ENCODE measurements around the gene TRHDE.

Gene TRHDE

DNA sequence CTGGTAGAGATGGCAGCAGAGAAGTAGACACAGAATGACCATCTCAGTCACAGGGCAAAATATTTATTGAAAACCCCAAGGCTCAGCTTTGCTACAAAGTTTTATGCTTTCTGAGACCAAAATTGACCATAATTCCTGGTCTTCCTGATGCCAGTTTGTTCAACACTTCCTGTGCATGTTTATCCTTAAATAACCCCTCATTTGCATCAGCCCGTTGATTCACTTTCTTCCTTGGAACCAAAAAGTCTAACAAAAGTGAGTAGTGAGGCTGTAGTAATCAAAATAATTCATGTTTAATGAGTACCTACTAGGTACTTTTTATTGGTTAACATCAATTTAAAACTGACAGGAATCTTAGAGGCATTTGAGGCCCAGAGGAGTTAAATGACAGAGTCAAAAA, 51.7 kb downstream of the TRHDE start:
- DNase-seq = no peak

DNA sequence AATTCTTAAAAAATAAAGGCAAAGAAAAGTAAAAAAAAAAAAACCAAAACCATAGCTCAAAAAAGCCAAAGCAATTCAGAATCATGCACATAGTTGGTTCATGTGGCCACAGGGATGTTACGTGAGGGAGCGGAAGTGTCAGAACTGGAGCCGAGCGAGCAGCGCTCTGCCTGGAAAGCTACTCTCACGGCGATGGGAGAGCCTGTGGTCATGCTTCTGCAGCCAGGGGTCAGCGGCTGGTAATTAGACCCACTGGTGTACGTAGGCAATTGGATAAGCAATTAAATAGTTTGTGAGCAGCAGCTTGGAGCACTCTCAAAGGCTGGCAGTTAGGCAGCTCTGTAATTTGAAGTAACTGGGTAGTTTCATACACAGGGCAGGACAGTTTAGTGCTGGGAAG, 58.1 kb downstream of the TRHDE start:
- DNase-seq = no peak

DNA sequence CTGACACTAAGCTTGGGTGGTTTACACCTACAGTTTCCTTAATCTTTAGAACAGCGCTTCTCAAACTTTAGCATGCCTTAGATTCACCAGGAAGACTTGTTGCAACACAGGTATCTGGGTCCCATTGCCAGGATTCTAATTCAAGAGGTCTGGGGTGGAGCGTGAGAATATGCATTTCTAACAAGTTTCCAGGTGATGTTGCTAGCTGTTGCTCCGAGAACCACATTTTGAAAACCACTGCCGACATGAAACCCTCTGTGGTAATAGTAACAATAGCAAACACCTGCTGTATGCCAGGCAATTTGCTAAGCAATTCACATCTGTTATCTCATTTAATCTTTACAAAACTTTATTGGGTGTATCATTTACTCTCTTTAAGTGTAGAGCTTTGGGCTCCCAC, 58.6 kb downstream of the TRHDE start:
- DNase-seq = no peak

DNA sequence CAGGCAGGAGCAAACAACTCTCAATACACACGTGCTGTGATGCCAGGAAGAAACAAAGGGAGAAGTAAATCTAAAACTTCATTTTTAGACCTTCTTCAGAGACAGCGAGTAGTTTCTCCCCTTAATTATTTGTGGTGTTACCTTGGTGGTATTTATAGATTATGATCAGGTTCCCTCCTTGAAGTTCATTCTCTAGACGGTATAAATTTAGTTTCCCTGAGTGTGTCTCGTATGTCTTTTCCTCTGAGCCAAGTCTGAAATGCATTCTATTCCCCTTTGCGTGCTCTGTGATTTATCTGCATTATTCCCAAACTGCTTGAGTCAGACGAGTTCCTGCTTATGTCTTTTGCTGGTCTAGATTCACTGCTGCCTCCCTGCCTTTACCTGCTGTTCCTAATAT, 65.2 kb downstream of the TRHDE start:
- DNase-seq = no peak

DNA sequence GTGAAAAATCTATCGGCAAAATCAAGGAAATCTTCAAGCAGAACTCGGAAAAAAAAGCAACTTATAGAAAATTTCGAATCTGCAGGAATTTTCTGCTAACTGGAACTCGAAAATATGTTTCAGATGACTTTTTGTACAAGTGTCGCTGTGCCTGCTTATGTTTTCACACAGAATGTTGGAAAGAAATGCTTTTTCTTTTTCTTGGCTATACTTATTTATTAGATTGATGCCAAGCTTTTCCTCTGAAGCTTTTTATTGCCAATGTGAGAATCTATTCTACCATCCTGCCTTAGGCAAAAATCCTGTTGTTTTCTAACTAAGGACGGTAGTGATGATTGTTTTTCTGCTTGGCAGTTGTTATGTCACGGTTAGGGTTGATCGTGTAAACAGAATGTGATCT, 65.8 kb downstream of the TRHDE start:
- DNase-seq = no peak

DNA sequence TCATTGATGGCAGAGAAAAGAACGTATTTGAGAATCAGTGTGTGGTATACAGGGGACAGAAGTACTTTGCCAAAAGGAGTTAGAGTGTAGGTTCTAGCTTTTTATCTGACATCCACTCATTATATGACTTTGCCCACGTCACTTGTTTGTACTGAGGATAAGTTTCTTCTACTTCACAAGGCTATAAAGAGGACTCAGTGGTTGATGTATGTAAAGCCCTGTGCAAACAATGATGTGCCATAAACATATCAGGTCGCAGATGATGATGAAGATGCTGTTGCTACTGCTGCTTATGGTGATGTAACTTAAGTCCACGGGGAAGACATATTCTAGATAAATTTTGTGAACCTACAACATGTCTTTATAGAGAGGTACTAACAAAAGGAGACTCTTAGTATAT, 66.3 kb downstream of the TRHDE start:
- no peak for DNase-seq

DNA sequence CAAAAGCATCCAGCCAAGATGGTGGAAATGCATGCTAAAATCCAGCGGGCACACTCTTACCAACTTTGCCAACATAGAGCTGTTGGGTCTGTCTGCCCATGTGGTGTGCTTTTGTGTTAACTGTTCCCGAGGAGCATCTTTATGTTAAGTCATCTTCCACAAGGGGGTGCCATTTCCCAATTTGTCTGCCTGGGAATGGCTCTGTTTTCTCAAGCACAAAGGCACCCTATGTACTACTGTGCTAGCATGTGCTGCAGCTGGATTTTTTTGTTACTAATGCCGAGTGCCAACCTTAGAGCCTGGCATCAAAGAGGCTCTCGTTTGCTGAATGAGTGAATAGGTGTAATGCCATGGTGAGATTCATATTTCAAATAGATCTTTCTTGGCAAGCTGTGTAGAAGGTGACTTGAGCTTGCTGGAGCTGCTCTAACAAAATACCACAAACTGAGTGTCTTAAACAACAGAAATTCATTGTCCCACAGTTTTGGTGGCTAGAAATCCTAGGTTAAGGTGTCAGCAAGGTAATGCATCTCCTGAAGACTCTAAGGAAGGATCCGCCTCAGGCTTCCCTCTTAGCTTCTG, 74.3 kb downstream of the TRHDE start:
- DNase-seq = peak; percentile 55

DNA sequence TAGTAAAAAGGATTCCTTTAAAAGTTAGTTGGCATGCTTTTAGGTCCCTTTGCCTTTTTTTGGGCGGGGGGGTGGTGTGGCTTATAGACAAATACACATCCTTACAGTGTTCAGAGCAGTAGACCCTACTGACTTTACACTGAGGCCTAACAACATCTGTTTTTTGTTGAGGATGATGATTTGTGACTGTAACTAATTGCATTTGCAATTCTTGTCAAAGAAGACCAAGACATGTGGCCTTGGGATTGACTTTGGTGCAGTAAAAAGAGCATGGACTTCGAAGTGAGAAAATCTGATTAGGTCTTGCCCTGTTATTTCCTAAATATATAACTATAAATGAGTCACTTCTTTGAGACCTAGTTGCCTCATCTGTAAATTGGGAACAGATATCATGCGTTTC, 77.3 kb downstream of the TRHDE start:
- DNase-seq = no peak

DNA sequence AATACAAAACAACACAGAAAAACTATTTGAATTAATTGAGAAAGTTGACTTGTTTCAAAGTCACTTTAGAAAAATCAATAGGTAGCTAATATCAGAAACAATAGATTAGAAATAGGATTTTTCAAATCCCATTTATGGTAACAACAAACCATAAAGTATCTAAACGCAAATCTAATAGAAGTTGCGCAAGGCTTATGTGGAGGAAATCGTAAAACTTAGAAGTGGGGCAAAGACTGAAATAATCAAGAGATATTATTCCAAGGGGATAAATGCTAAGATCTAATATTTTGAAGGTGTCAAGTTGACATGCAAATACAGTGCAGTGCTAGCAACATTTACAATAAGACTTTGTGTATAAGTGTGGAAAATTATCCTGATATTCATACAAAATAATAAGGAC, 87.2 kb downstream of the TRHDE start:
- no peak for DNase-seq

DNA sequence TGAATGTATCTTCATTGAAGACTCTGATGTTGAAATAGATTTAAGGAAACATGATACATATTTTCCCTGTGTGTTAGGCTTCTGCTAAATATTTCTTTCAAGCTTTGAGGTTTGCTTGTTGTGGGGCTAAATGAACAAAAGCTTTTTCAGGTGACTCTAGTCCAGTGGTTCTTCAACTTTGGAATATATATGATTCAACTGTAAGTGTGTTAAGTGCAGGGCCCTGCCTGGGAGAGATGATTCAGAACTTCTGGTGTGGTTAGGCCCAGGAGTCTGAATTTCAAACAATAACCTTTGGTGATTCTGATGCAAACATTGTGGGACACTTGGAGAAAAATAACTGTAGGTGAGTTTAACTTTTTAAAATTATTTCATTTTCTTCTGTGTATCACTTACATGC, 93.0 kb downstream of the TRHDE start:
- DNase-seq = no peak

DNA sequence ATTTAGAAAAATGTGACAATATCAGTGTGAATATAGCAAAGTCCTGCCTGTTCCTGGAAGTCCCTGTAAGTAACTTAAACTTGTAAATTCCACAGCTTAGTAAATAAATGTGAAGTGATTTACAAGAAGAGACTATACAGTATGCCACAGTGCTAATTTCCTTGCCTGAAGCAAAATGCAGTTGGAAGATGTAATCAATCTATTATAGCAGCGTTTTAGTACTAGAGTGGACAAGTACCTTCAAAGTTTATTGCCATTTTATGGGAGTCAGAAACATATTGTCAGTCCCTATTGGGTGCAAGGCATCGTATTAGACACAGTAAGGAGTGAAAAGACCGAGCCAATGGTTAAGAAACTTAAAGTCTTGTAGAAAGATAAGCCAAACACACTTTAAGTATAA, 94.1 kb downstream of the TRHDE start:
- DNase-seq = no peak

DNA sequence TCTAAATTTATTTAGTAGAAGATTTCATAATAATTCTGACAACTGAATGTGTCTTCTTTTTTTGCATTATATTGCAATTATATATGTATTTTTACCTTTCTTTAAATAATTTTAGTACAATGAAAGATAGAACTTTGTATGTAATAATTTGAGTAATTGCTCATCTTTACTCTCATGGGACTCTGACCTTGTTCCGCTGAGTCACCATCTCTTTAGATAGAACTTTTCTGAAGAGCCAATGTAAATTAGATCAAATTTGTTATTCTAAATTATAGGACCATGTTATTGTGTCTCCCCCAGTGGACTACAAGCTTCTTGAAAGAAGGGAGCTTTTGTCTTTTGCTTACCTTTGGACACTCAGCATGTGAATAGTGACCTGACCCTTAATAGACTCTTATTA, 96.1 kb downstream of the TRHDE start:
- no peak for DNase-seq

DNA sequence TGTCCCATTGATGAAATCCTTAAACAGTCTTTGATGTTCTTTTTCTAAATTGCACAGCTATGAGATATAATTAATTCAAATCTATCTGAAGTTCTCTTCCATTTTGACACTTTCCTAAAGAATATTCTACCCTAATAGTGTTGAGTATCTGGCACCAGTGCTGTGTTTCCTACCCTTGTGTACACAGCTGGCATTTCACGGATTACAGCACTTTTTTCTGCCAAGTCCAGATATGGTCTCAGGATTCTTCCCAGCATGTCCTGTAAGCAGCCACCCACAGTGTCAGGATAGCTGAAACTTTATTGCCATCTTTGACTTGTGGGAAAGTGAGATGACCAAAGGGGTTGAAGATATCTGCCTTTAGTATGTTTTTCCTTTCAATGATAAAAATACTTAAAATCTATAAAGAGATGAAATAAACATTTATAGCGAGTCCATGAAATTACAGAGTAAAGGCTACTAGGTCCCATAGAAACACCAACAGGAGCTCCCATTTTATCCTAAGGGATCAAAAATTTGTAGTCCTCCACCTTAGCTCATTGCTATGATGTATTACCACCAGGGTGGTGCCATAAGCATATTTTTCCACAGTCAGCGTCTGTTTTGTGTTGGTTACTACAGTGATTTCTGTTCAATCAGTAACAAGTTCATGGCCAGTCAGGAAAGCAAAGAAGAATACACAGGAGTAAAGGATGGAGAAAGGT, 96.7 kb downstream of the TRHDE start:
- DNase-seq = no peak

DNA sequence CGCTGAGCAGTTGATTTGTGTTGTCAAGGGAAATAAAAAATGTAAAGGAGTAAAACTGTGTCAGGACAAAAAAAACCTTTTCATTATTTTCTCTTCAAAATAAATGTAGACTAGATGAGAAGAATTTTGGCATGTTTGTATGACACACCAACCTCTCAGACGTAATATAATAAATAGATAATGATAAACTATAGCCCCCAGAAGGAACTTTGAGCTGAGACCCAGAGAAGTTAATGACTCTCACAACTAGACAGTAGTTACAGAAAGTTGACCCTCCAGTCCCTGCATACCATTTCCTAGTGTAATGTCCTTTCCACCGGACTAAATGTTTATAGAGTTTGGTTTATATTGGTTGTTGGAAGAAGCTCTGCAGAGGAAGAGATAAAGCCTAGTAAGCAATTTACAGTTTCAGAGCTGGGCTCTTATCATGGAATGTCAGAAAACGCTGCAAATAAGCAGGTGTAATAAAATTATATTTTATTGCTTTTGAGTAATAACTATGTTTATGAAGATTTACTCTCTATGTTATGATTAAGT, 97.3 kb downstream of the TRHDE start:
- DNase-seq = no peak

DNA sequence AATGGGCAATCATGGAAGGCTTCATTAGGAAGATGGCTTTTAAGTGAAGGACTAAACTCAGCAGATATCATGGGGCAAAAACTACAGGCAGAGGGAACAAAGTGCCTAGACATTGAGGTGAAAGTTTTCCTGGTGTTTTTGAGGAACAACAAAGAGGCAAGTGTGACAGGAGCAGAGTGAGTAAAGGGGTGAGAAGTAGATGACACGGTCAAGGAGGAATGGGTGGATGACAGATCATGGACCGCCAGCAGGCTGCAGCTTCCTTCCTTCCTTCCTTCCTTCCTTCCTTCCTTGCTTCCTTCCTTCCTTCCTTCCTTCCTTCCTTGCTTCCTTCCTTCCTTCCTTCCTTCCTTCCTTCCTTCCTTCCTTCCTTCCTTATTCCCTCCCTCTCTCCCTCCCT, 108.3 kb downstream of the TRHDE start:
- DNase-seq = no peak

DNA sequence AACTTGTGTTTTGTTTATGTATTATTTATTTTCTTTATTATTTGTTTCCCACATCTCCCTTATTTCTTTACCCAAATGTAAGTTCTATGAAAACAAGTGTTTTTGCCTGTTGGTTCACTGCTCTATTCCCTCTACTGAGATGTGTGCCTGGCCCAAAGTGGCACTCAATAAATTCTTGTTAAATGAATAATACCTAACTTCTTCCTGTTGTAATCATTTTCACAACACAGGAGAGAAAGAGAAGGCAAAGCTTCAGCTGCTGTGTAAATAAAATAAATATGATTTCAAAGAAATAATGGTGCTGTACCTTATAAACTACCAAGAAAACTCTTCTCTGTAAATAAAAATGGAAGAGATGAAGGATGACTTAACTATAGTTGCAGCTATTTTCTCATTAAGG, 116.2 kb downstream of the TRHDE start:
- no peak for DNase-seq

DNA sequence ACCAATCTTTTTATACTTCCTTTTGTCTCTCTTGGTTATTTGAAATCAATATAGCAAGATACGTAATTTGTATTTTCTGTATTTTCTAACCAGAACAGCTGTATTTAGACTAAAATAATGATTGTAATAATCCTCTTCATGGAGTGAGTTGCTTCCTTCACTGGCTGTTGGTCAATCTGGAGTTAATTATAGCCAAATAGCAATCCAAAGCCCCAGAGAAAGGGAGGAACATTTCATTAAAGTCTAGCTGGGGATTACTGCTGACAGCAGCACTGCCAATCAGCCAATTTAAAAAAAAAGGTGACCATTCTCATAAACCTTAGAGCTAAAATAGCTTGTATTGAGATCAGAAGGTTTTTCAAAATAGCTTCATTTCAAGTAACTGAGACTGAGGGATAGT, 118.0 kb downstream of the TRHDE start:
- DNase-seq = no peak

DNA sequence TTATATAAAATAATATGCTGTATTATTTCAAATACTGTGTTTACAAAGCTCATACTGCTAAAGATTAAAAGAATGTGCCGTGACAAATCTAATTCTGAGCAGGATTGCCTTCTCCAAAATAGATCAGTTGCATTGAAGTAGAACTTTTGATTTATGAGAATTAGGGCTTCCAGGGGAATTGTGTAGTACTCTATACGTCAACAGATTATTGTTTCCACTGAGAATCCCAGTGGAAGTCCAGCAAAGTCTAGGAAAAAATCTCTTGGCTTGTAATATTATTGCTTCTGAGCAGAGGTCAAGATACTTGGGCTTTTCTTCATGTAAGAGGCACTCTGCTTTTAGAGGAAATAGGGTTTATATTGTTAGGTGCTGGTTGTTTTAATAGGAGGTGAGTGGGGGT, 133.9 kb downstream of the TRHDE start:
- DNase-seq = no peak

DNA sequence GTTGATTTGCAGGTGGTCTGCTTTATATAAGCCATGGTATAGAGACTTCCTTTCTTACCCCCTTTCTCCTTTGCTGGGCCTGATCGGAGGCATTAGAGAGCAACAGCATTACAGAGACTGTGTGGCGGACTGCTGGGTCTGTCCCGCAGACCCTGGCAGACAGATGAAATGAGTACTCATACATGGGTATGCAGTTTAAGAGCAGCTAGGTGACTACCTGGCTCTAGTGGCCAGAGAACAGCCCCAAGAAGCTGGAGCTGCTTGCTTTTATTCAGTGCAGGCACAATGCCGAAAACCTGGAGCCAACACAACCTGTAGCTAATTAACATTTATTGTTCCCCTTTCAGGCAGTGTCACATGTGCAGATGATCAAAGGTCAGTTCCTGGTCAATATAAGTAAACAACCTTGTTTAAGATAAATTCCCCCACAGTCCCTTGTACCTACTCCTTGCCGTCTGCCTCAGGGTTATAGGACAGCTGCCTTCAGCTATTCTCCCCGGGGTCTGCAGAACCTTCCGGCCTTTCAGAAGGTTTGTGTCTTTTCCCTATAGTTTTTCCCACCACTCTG, 160.0 kb downstream of the TRHDE start:
- no peak for DNase-seq

DNA sequence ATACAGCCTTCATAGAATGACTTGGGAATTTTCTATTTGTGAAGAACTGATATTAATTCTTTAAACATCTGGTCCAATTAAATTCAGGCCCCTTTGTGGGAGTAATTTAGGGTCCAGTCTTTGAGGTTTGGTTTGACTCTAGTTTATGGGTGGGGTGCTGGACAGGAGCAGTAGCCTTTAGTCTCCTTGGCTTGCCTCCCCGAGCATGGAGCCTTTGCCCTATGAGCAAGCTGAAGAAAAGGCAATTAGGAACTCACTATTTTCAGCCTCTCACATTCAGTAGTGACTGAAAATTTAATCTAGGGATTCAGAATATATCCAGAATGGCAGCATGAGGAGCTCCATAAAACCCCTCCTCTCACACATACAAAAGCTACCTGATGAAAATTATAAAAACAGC, 161.1 kb downstream of the TRHDE start:
- no peak for DNase-seq

DNA sequence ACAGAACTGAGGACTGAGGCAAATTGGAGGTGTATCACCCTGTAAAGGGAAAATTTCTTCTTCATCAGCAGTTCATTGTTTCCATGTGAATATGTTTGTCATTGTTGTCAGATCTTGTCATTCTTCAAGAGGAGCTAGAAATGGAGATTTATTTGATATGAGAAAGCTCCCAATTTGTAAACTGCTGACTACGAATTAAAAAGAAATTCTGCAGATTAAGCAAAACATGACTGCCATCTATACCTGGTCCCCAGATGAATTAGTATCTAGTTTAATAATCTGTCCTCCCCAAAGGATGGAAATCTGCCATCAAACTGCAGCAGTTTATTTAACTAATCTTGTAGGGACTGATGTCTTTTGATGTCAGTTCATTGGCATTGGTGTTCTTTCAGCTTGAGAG, 162.8 kb downstream of the TRHDE start:
- no peak for DNase-seq

DNA sequence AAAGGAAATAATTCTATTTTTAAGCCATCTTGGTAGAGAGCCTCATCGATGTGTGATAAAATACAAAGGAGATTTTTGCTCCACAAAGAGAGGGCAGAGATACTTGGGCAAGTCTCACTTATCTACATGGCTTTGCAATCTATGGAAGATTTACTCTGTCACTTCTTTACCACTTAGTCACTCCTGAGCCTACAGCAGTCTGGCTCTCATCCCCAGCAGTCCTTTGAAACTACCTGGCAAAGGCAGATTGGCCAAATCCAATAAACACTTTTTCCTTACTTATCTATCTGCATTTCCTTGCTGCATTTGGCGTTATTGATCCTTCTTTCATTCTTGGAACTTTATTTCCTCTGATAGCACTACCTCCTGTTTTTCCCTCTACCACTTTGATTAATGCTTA, 170.0 kb downstream of the TRHDE start:
- no peak for DNase-seq

DNA sequence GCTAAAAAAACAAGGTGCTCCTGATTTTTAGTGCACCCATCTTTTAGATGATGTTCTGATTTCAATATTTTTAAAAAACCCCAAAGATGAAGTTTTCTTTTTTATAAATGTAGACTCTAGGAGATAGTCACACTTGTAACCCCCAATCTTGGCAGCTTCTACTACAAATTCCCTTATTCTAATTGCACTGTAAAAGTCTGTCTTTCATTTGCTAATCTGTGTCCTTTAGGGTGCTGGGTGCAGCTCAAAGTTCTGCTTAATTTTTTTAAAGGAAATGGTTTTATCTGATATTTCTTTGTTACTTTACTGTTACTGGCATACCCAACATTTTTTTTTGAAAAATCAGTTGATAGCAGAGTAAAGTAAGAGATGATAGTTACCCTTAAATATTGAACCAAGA, 172.0 kb downstream of the TRHDE start:
- DNase-seq = no peak

DNA sequence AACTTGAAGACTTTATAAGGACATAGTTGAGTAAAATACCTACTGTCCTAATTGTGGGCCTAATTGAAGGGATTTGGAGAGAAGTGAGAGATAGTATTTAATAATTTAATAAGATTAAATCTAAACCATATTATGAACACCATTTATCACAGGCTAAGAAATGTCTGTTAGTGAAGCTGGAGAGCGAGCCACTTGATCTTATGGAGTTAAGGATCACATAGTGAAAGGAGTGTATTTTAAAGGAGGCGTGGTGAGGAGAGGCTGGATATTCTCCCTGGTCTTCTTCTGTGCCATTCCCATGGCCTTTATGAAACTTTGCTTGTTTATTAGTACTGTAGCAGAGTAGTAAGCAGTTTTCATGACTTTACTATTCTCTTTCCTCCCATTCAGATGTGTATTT, 172.4 kb downstream of the TRHDE start:
- no peak for DNase-seq

DNA sequence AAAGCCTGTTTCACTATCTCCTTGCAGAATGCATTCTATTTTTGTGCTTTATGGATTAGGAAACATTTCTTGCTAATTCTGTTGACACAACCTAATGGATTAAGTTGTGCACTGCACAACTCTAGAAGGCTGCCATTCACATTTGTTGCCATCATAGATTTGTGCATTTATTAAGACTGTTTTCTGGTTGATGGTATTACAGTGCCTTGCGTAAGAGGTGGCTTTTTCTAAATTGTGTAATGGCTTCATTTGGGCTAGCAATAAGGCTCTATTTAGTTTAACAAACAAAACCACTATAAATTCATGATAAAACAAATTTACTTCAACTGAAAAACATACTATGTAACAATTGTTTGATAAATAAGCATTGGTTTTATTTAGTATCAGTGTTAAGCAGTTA, 175.9 kb downstream of the TRHDE start:
- no peak for DNase-seq

All from stimulated activated CD4-positive, alpha-beta T cell treated with anti-CD3 and anti-CD28 coated beads, Interleukin-15, amount 100 ng/mL, for 24 hours (primary cell).